Nephron (organoid): ENCODE measurements around the gene HGD.
A peak's percentile ranks its signal among the peaks of the same experiment; 100 is the strongest.
"Not testable (repeated sequence)": the region's sequence is repeated elsewhere in the genome, so short reads cannot be mapped to it uniquely, and the experiment has no call there.

Source experiments
- H3K27ac Mint-ChIP-seq, 3 experiments: 2 replicates each; pipeline ENCODE4 v1.8.0; 2020; ENCODE audit warnings: mixed read lengths in 3 of 3, mild to moderate bottlenecking in 2 of 3, moderate library complexity in 1 of 3
- H3K27me3 Mint-ChIP-seq: 2 replicates; pipeline ENCODE4 v1.8.0; 2021; ENCODE audit warnings: low read depth, mild to moderate bottlenecking, moderate library complexity, mixed read lengths
- H3K36me3 Mint-ChIP-seq: 2 replicates; pipeline ENCODE4 v1.8.0; 2020; ENCODE audit warnings: low read depth, mixed read lengths
- H3K4me1 Mint-ChIP-seq: 2 replicates; pipeline ENCODE4 v1.8.0; 2020; ENCODE audit warnings: mixed read lengths
- H3K4me3 Mint-ChIP-seq, 3 experiments: 2 replicates each; pipeline ENCODE4 v1.8.0; 2020; ENCODE audit warnings: mild to moderate bottlenecking in 3 of 3, mixed read lengths in 3 of 3, moderate library complexity in 2 of 3
- H3K9me3 Mint-ChIP-seq: 2 replicates; pipeline ENCODE4 v1.8.0; 2020; ENCODE audit warnings: mixed read lengths
- TF ChIP-seq, protein P1 (sequence below), 3 experiments: fragments of 200-600 bp; sonication (generic); IDR thresholded peaks; one replicate each; pipeline ENCODE4 v1.5.0; 2021; ENCODE audit warnings: antibody characterized with exemption in 3 of 3; ENCODE audit not compliant: unreplicated experiment in 3 of 3

The HGD gene, protein sequence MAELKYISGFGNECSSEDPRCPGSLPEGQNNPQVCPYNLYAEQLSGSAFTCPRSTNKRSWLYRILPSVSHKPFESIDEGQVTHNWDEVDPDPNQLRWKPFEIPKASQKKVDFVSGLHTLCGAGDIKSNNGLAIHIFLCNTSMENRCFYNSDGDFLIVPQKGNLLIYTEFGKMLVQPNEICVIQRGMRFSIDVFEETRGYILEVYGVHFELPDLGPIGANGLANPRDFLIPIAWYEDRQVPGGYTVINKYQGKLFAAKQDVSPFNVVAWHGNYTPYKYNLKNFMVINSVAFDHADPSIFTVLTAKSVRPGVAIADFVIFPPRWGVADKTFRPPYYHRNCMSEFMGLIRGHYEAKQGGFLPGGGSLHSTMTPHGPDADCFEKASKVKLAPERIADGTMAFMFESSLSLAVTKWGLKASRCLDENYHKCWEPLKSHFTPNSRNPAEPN

GRCh38 chr3:120682095-120682681 is at the start of gene HGD:
TSS of gene HGD (minus strand) at chr3:120682239. CDS start at chr3:120682111, 128 bp downstream.
- H3K4me1 Mint-ChIP-seq: peaks cover 32% of the 10 kb centered on the region
- H3K36me3 Mint-ChIP-seq: no peaks in the 10 kb centered on the region
- H3K9me3 Mint-ChIP-seq: peaks cover 4% of the 10 kb centered on the region
- TF ChIP-seq, protein P1, sequence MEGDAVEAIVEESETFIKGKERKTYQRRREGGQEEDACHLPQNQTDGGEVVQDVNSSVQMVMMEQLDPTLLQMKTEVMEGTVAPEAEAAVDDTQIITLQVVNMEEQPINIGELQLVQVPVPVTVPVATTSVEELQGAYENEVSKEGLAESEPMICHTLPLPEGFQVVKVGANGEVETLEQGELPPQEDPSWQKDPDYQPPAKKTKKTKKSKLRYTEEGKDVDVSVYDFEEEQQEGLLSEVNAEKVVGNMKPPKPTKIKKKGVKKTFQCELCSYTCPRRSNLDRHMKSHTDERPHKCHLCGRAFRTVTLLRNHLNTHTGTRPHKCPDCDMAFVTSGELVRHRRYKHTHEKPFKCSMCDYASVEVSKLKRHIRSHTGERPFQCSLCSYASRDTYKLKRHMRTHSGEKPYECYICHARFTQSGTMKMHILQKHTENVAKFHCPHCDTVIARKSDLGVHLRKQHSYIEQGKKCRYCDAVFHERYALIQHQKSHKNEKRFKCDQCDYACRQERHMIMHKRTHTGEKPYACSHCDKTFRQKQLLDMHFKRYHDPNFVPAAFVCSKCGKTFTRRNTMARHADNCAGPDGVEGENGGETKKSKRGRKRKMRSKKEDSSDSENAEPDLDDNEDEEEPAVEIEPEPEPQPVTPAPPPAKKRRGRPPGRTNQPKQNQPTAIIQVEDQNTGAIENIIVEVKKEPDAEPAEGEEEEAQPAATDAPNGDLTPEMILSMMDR (IDR thresholded peaks at IDR 0.05; ENCODE audit: unreplicated experiment in 3 of 3): no peak
- H3K27me3 Mint-ChIP-seq: peaks cover 3% of the 10 kb centered on the region
- H3K4me3 Mint-ChIP-seq: peak within 1 kb of the TSS; percentile 57 to 83 (median 75)
- H3K27ac Mint-ChIP-seq: peak within 1 kb of the TSS; percentile 93 to 99 (median 99)

DNA sequence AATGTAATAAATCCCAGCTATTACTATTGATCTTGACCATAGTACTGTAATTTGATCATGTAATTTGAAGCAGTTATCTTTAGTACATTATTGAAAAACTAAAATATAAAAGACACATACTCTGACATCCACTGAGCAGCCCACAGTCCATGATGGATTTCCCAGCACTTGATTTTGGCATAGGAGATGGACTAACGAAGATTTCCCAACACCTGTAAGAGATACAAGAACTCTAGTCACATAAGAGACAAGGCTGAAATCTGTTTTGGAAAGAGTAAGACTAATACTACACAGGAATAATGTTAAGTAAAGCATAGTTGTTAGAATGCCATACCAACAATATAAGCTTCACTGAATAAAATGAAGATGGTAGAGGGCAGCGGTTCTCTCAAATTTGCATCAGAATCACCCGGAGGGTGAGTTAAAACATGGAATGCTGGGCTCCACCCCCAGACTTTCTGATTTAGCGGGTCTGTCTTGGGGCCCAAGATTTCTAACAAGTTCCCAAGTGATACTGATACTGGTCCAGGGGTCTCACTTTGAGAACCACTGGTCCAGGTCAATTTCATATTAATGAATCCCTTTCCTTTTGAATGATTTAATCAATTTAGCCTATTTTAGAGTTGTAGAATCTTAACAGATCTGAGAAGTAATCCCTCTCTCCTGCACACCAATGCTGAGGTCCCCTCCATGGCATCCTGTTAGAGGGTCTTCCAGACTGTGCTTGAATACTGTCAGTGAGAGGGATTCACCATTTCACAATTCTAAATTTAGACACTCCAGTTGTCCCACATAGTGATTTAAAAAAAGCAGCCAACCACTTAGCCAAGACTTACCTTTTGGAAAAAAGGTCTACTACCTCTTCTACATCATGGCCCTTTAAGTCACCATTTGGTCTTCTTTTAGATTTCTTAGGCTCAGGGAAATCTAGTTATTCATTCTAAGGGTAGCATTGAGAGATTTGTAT is 48.8 kb upstream of the HGD start:
- Mint-ChIP-seq H3K36me3 (peaks cover 20% of the 10 kb centered on the region), H3K9me3 (peaks cover 18% of the 10 kb centered on the region), H3K4me1 (no peaks in the 10 kb centered on the region), H3K4me3 (no peak overlapping the region), H3K27me3 (no peaks in the 10 kb centered on the region), H3K27ac (no peak overlapping the region)
- TF ChIP-seq, protein P1 (IDR thresholded peaks at IDR 0.05; ENCODE audit: unreplicated experiment in 3 of 3): no peak

- H3K4me1 Mint-ChIP-seq: no peaks in the 10 kb centered on the region
- no peak overlapping the region for H3K4me3 Mint-ChIP-seq
- peaks cover 9% of the 10 kb centered on the region for H3K9me3 Mint-ChIP-seq
- no peak overlapping the region for H3K27ac Mint-ChIP-seq
- H3K36me3 Mint-ChIP-seq: peaks cover 26% of the 10 kb centered on the region
- H3K27me3 Mint-ChIP-seq: no peaks in the 10 kb centered on the region
- TF ChIP-seq, protein P1 (IDR thresholded peaks at IDR 0.05; ENCODE audit: unreplicated experiment in 3 of 3): no peak
Measured at GRCh38 chr3:120726791-120727190, 44.8 kb upstream of the HGD start.

- not testable (repeated sequence) for H3K4me1 Mint-ChIP-seq, H3K27me3 Mint-ChIP-seq, H3K9me3 Mint-ChIP-seq
- Mint-ChIP-seq H3K36me3 (peaks cover 15% of the 10 kb centered on the region), H3K4me3 (peak overlapping the region; percentile 74 to 84 (median 79)), H3K27ac (peak overlapping the region; percentile 59 to 86 (median 84))
Measured at GRCh38 chr3:120719167-120719834, 37.3 kb upstream of the HGD start.

GRCh38 chr3:120713262-120713661 is 31.2 kb upstream of the HGD start:
- H3K27me3 Mint-ChIP-seq: no peaks in the 10 kb centered on the region
- H3K27ac Mint-ChIP-seq: no peak overlapping the region
- TF ChIP-seq, protein P1 (IDR thresholded peaks at IDR 0.05; ENCODE audit: unreplicated experiment in 3 of 3): no peak
- H3K4me3 Mint-ChIP-seq: no peak overlapping the region
- H3K4me1 Mint-ChIP-seq: no peaks in the 10 kb centered on the region
- no peaks in the 10 kb centered on the region for H3K36me3 Mint-ChIP-seq
- H3K9me3 Mint-ChIP-seq: no peaks in the 10 kb centered on the region
